ENCODE measurements around the gene FCSK. TPM values are rescaled to one million over a fixed set of nuclear protein-coding genes. Genes with fewer than 3 reads are reported as not detected.

The FCSK gene
- total and polyA plus RNA-seq, 2 of the 13 experiments (the other 11 are each of a cell fraction or from before 2014, with no cell fraction given) = 9.1 to 19.2 TPM

GRCh38 chr16:70463235-70463634 is 8.8 kb downstream of the FCSK start:
- H3K4me3 ChIP-seq (replicated peaks in 1 of 3; ENCODE audit: insufficient read depth in 1 of 3, low read depth in 2 of 3, low read length in 3 of 3) = no peak overlapping the region
- peaks cover 3 to 5% of the 10 kb centered on the region in 2 experiments; a peak in 3 of 5 replicates for H3K36me3 ChIP-seq (replicated peaks in 1 of 2; ENCODE audit: control insufficient read depth in 1 of 2, insufficient read depth in 2 of 2, low read length in 2 of 2)
- ChIA-PET POLR2A (interaction anchor here (0.7 to 1.9 kb wide), 4 partner anchors 9 to 82 kb away, joined by 3 to 6 read pairs (median 4); partner anchors contain the start of gene FCSK), CTCF (ENCODE audit: low intra/inter-chr PET ratio, low total read pairs) (no interaction called here)
- peaks cover 8% of the 10 kb centered on the region; the same call in 1 of the 2 replicates for H3K4me1 ChIP-seq (ENCODE audit: insufficient read depth, low read length)
- no peak for DNase-seq (ENCODE audit: low spot score)
- H3K9ac ChIP-seq (ENCODE audit: insufficient read depth, low read depth, low read length) = no peak overlapping the region
- H3K9me3 ChIP-seq (ENCODE audit: low read length) = no peaks in the 10 kb centered on the region
- H3K27me3 ChIP-seq (ENCODE audit: control insufficient read depth in 1 of 2, insufficient read depth in 2 of 2, low read length in 2 of 2) = no peaks in the 10 kb centered on the region
- 100% methylated on average over 2 of the region's 2 CpGs for WGBS (ENCODE audit: low lambda C conversion rate)
- no peaks in the 10 kb centered on the region for H3K79me2 ChIP-seq (ENCODE audit: insufficient read depth, low read length)
- ATAC-seq = no peak
- H3K27ac ChIP-seq (ENCODE audit: extremely low read length, insufficient read depth, low read length) = no peak overlapping the region
- no TSS peak for BruUV-seq (replicated peaks)
- intact Hi-C loops (cut with micrococcal nuclease; ENCODE audit: unreplicated experiment) (no loop called here), in situ Hi-C loops (cut with HindIII; ENCODE audit: extremely low pct_ligation_motif_present, low pct_unique_long_range_greater_than_20kb) (loop anchor here (5.0 kb wide), 1 partner anchor 49 kb away; no protein-coding TSS in a partner anchor)
- FAIRE-seq = no peak
- H2AFZ ChIP-seq (ENCODE audit: low read length) = no peak overlapping the region
- TF ChIP-seq SMAD1 (CRISPR knock-in tag; IDR thresholded peaks at IDR 0.05; ENCODE audit: borderline replicate concordance, low read depth) (no peak), ZNF629 (CRISPR knock-in tag; conservative IDR thresholded peaks at IDR 0.05) (peak; percentile 61)
- no peaks in the 10 kb centered on the region for H4K20me1 ChIP-seq (ENCODE audit: insufficient read depth, low read length)
- H3K4me2 ChIP-seq (ENCODE audit: low read depth, low read length) = no peak overlapping the region

GRCh38 chr16:70465999-70466804 is 11.8 kb downstream of the FCSK start:
- Histone ChIP-seq H3K79me2 (ENCODE audit: insufficient read depth, low read length) (no peaks in the 10 kb centered on the region), H3K4me2 (ENCODE audit: low read depth, low read length) (no peak overlapping the region), H3K9me3 (ENCODE audit: low read length) (no peaks in the 10 kb centered on the region), H3K9ac (ENCODE audit: insufficient read depth, low read depth, low read length) (no peak overlapping the region; the same call in 1 of the 2 replicates), H3K27ac (ENCODE audit: extremely low read length, insufficient read depth, low read length) (no peak overlapping the region), H3K4me3 (replicated peaks in 1 of 3; ENCODE audit: insufficient read depth in 1 of 3, low read depth in 2 of 3, low read length in 3 of 3) (no peak overlapping the region), H3K4me1 (ENCODE audit: insufficient read depth, low read length) (peaks cover 5% of the 10 kb centered on the region; the same call in 1 of the 2 replicates), H4K20me1 (ENCODE audit: insufficient read depth, low read length) (no peaks in the 10 kb centered on the region), H3K27me3 (ENCODE audit: control insufficient read depth in 1 of 2, insufficient read depth in 2 of 2, low read length in 2 of 2) (no peaks in the 10 kb centered on the region), H2AFZ (ENCODE audit: low read length) (no peak overlapping the region), H3K36me3 (replicated peaks in 1 of 2; ENCODE audit: control insufficient read depth in 1 of 2, insufficient read depth in 2 of 2, low read length in 2 of 2) (peaks cover 3 to 5% of the 10 kb centered on the region in 2 experiments; a peak in 3 of 5 replicates)
- CTCF ChIA-PET (ENCODE audit: low intra/inter-chr PET ratio, low total read pairs) = interaction anchor here (2.6 kb wide), 1 partner anchor 70 kb away, joined by 11 read pairs; no protein-coding TSS in a partner anchor
- peak; percentile 8 for FAIRE-seq
- intact Hi-C loops (cut with micrococcal nuclease; ENCODE audit: unreplicated experiment) = no loop called here
- peak; percentile 7; the same call in 1 of the 3 replicates for ATAC-seq
- TF ChIP-seq HOMEZ (CRISPR knock-in tag; IDR thresholded peaks at IDR 0.05; ENCODE audit: low read depth) (no peak), CEBPG (CRISPR knock-in tag; IDR thresholded peaks at IDR 0.05) (peak; percentile 34; the same call in 1 of the 2 replicates), PHF8 (CRISPR knock-in tag; IDR thresholded peaks at IDR 0.05) (no peak), ZNF121 (CRISPR knock-in tag; IDR thresholded peaks at IDR 0.05) (peak; percentile 89), USF2 (IDR thresholded peaks at IDR 0.05; ENCODE audit: low read depth, low read length) (no peak), USF2 (CRISPR knock-in tag; IDR thresholded peaks at IDR 0.05; ENCODE audit: borderline replicate concordance) (peak; percentile 51; the same call in 1 of the 2 replicates), CEBPB (IDR thresholded peaks at IDR 0.05; ENCODE audit: borderline replicate concordance, low read depth, low read length) (peak; percentile 78; the same call in 1 of the 2 replicates), ZNF816 (CRISPR knock-in tag; IDR thresholded peaks at IDR 0.05; ENCODE audit: borderline replicate concordance) (no peak), ATF2 (CRISPR knock-in tag; IDR thresholded peaks at IDR 0.05) (no peak)
- WGBS (ENCODE audit: low lambda C conversion rate) = 82% methylated on average over 13 of the region's 13 CpGs
- no TSS peak for BruUV-seq (replicated peaks)
- in situ Hi-C loops (cut with HindIII; ENCODE audit: extremely low pct_ligation_motif_present, low pct_unique_long_range_greater_than_20kb) = loop anchor here (5.0 kb wide), 1 partner anchor 69 kb away; no protein-coding TSS in a partner anchor
- DNase-seq (ENCODE audit: low spot score) = no peak
- POLR2A ChIA-PET = interaction anchor here (0.6 to 2.2 kb wide), 5 partner anchors 11 to 85 kb away, joined by 3 to 6 read pairs (median 4); partner anchors contain the start of gene FCSK

Measured in HepG2 (cell line).